Measurements from ENCODE around the gene DAPL1. TPM values are rescaled to one million over a fixed set of nuclear protein-coding genes. Genes with fewer than 3 reads are reported as not detected.

DAPL1 gene
- total RNA-seq, result 0.57 to 1.4 TPM in 2 of 3 replicates, not detected in the other
- long read RNA-seq, partial matches to known transcripts, result 0 of 1 reads
- long read RNA-seq, other reads (novel, unspliced or antisense), result 1 of 1 reads

GRCh38 chr2:158795195-158795924 lies at the start of gene DAPL1:
Gene DAPL1 (plus strand): TSS chr2:158795317. CDS start chr2:158795373, 56 bp downstream.
- no peak within 1 kb of the TSS for H3K27ac Mint-ChIP-seq (ENCODE audit: unreplicated experiment)
- no peaks in the 10 kb centered on the region for H3K27me3 Mint-ChIP-seq (ENCODE audit: low read depth)
- no peak for DNase-seq (ENCODE audit: low spot score)

DNA sequence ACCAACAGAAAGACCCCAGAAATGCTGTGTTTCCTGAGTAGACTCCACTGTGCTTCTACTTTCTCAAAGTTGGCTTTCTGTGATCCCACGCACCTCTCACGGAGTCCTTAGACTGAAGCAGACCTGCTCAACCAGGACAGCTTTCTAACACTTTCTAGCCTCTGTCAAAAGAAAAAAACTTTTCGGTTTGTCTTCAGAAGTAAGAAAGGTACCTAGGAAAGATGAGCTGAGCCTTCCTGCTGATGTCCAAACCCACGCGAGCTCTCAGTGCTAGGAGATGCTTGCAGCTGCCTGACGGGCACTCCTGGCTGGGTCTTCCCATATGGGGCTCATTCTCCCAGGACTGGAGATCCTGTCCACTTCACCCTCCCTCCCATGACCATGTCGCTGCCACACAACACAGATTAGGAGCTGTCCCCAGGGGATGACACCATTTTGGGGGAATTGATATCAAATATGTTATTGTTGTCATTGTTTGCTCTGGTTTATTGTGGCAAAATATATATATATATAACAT lies 49.2 kb upstream of the DAPL1 start:
- DNase-seq (ENCODE audit: low spot score), result no peak
- Mint-ChIP-seq H3K27me3 (ENCODE audit: low read depth) (peaks cover 16% of the 10 kb centered on the region), H3K9me3 (ENCODE audit: low read depth) (no peaks in the 10 kb centered on the region), H3K27ac (ENCODE audit: unreplicated experiment) (no peak overlapping the region), H3K4me1 (ENCODE audit: low read depth) (peaks cover 14% of the 10 kb centered on the region), H3K36me3 (ENCODE audit: low read depth) (no peaks in the 10 kb centered on the region), H3K4me3 (ENCODE audit: unreplicated experiment) (no peak overlapping the region)
- TF ChIP-seq, protein P1, sequence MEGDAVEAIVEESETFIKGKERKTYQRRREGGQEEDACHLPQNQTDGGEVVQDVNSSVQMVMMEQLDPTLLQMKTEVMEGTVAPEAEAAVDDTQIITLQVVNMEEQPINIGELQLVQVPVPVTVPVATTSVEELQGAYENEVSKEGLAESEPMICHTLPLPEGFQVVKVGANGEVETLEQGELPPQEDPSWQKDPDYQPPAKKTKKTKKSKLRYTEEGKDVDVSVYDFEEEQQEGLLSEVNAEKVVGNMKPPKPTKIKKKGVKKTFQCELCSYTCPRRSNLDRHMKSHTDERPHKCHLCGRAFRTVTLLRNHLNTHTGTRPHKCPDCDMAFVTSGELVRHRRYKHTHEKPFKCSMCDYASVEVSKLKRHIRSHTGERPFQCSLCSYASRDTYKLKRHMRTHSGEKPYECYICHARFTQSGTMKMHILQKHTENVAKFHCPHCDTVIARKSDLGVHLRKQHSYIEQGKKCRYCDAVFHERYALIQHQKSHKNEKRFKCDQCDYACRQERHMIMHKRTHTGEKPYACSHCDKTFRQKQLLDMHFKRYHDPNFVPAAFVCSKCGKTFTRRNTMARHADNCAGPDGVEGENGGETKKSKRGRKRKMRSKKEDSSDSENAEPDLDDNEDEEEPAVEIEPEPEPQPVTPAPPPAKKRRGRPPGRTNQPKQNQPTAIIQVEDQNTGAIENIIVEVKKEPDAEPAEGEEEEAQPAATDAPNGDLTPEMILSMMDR (IDR thresholded peaks at IDR 0.05), result peak; percentile 64

More at GRCh38 chr2:158795195-158795924, at the start of gene DAPL1:
- H3K4me3 Mint-ChIP-seq (ENCODE audit: unreplicated experiment), result no peak within 1 kb of the TSS
- peaks cover 9% of the 10 kb centered on the region for H3K4me1 Mint-ChIP-seq (ENCODE audit: low read depth)
- H3K36me3 Mint-ChIP-seq (ENCODE audit: low read depth), result no peaks in the 10 kb centered on the region
- TF ChIP-seq, protein P1 (IDR thresholded peaks at IDR 0.05), result no peak
- H3K9me3 Mint-ChIP-seq (ENCODE audit: low read depth), result no peaks in the 10 kb centered on the region

GRCh38 chr2:158746488-158746887 lies 48.6 kb upstream of the DAPL1 start:
- Mint-ChIP-seq H3K36me3 (ENCODE audit: low read depth) (no peaks in the 10 kb centered on the region), H3K9me3 (ENCODE audit: low read depth) (no peaks in the 10 kb centered on the region), H3K27me3 (ENCODE audit: low read depth) (peaks cover 16% of the 10 kb centered on the region), H3K4me3 (ENCODE audit: unreplicated experiment) (no peak overlapping the region), H3K4me1 (ENCODE audit: low read depth) (peaks cover 14% of the 10 kb centered on the region), H3K27ac (ENCODE audit: unreplicated experiment) (no peak overlapping the region)
- DNase-seq (ENCODE audit: low spot score), result no peak
- TF ChIP-seq, protein P1 (IDR thresholded peaks at IDR 0.05), result no peak

DNA sequence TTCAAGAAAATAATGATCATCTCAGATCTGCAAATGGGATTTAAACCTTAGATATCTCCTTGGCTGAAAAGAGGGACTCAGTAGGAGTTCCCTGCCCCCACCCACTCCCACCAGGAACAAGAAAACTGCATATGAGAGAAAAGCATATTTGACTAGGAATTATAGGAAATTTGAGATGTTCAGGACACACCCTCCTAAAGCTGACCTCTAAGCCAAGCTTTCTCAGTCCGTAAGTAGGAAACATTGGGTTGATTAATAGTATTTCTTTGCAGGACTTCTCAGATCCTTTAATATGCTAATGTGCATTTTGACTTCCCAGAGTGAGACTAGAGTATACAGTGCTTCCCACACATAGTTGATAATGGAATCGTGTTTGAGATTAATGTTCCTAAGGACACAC lies 47.8 kb upstream of the DAPL1 start:
- TF ChIP-seq, protein P1 (IDR thresholded peaks at IDR 0.05), result no peak
- Mint-ChIP-seq H3K36me3 (ENCODE audit: low read depth) (no peaks in the 10 kb centered on the region), H3K27me3 (ENCODE audit: low read depth) (peaks cover 16% of the 10 kb centered on the region), H3K4me1 (ENCODE audit: low read depth) (peaks cover 14% of the 10 kb centered on the region), H3K4me3 (ENCODE audit: unreplicated experiment) (no peak overlapping the region), H3K9me3 (ENCODE audit: low read depth) (no peaks in the 10 kb centered on the region), H3K27ac (ENCODE audit: unreplicated experiment) (no peak overlapping the region)
- DNase-seq (ENCODE audit: low spot score), result no peak

DNA sequence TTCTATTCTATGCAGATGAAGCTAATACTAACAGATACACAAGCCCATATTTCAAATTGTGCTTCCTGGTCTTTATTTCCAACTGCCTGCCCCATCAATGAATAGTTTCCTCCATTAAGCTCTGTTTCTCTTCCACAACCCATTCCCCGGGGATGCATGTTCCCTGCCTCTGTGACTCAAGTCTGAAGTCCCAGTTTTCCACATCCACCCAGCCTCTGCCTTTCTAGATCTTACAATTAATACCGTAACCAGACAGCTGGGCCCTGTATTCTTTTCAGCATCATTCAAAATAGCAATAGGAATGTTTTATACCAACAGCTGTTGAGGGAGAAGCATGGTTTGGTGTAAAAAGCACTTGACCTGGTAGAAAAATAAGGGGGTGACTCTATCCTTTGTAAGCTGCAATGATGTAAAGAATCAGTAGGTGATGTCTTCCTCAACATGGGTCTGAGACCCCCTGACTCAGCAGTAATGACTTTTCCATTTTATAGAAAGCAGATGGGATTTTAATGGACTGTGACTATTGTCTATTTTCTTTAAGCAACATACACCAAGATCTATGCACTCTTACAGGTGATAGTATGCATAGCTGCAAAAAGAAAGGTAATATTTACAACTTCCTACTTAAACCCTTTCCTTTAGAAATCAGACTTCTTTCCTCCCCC lies 46.1 kb upstream of the DAPL1 start:
- Mint-ChIP-seq H3K27ac (ENCODE audit: unreplicated experiment) (no peak overlapping the region), H3K36me3 (ENCODE audit: low read depth) (no peaks in the 10 kb centered on the region), H3K27me3 (ENCODE audit: low read depth) (peaks cover 13% of the 10 kb centered on the region), H3K9me3 (ENCODE audit: low read depth) (no peaks in the 10 kb centered on the region), H3K4me3 (ENCODE audit: unreplicated experiment) (no peak overlapping the region), H3K4me1 (ENCODE audit: low read depth) (peaks cover 20% of the 10 kb centered on the region)
- TF ChIP-seq, protein P1 (IDR thresholded peaks at IDR 0.05), result no peak
- DNase-seq (ENCODE audit: low spot score), result no peak
